GM19351 (cell line): ENCODE results near the gene ANGPT4.
"Not testable (repeated sequence)": the region's sequence is repeated elsewhere in the genome, so short reads cannot be mapped to it uniquely, and the experiment has no call there.

ENCODE experiments used
- ATAC-seq: cut with Tn5 transposase; IDR thresholded peaks from one replicate; pipeline ENCODE4 v1.9.1; 2021; ENCODE audit warnings: mild to moderate bottlenecking, moderate library complexity; ENCODE audit not compliant: unreplicated experiment

Gene ANGPT4

DNA sequence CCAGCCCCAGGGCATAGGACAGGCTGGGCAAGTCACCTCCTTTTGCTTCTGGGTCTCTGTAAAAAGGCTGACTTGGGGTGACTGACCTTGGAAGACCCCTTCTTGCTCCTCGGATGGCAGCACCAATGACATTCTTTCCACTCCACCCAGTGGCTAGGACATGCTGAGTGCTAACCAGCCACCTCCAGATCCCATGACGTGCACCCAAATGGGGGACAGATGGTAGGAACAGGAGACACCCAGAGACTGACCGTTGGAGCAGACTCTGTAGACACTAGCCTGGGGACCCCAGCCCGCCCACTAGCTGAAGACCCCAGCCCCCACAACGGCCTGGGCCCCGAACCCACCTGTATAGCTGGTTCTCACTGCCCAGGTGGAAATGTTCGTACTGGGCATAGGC lies 38.3 kb downstream of the ANGPT4 start:
- no peak for ATAC-seq

DNA sequence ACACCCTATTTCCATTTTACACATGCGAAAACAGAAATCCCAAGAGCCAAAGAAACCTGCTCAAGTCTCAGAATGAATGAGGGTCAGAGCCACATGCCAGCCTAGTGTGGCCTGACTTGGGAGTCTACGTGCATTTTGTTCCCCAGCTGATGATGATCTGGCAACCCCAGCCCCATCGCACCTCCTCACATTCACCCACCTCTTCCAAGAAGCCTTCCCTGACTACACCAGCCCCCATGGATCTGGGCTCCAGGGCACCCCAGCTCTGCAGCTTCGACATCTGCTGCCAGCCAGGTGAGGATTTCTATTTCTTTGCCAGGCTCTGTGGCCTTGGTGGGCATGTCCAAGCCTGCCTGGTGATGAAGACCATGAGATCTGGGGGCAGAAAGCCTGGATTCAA lies 41.0 kb downstream of the ANGPT4 start:
- ATAC-seq = no peak

DNA sequence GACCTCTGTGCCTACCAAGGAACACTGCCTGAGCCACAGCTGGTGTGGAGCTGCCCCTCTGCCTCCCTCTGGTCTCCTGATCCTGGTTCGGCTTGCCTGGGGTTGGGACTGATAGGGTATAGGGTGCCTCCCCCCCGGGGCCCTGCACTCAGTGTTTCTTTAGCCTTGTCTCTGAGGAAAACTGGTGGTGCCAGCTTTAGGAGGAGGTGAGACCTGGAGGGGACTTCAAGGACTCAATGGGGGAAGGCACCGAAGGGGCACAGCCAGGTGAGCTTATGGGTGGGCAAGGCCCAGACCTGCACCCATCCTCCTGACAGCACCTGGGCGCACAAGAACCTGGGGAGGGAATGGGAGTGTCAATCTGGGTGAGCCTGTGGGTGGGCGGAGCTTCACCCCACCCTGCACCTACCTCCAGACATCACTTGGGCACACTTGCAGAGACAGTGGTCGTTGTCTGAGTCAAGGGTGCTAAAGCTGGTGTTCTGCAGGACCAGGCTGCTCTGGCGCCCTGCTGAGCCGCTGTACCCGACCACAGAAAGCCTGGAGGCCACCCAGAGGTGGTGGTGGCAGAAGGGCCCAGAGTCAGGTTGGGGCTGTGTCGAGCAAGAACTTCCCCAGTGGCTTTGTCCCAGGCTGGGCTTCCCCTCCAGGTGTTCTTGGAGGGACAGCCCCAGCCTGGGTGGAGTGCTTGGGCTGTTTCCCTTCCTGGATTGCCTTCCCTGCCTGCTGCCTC lies 42.1 kb downstream of the ANGPT4 start:
- no peak for ATAC-seq

DNA sequence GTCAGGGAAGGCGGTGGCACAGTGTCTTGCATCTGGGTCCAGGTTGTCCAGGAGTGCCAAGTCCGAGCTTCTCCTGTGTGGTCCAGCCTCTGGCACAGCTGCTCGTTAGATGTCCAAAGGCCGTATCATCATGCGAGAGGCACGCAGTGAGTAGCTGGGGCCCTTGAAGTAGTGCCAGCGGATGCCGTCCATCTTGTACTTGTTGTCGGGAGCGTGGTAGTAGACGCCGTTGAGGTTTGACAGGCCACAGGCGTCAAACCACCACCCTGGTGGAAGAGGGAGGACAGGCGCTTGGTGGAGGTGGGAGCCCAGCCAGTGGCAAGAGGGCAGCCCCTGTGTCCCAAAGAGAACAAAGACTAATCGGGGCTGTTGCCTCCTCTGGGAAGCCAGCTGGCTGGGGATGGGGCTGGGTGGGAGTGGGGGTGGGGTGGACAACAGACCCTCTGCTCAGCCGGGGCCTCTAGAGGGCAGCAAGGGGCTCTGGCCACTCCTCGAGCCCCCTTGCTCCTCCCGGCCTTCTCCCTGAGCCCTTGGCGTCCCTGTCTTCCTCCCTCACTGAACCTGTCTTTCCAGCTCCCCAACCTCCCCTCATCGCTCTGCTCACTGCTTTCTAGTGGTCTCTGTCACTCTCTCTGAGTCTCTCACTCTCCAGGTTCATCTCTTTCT lies 43.1 kb downstream of the ANGPT4 start:
- ATAC-seq = no peak

DNA sequence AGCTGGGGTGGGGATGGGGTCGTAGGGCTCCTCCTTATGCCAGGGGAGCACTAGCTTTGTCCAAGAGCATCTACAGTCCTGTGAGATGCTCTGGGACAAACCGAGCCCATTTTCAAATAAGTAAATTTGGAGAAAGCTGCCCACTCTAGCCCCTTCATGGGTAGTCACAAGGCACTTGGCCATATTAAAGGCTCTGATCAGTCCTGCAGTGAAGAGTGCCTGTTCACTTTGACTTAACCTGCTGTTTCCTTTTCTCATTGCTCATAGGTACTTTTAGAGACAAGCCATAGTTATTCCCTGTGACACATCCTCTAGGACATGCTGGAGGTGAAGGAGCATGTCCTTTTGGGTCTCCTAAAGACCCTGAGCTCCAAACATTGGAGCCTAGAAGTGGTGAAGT lies 44.2 kb downstream of the ANGPT4 start:
- ATAC-seq = no peak

DNA sequence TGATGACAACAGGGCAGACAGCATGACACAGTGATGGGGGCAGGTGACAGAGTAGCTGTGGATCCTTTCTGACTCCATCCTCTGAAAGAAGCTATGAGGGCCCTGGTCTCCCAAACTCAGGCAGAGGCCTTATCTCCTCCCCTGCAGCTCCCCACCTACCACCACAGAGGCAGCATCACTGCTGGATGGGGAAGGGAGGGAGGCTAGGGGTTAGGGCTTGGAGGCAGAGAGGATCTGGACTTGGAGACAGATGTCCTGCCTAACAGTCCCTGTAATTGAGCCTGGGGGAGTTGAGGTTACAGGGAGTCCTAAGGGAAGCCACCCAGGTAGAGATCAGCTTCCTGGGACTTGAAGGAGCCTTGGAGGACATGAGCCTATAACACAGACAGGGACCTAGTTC lies 44.7 kb downstream of the ANGPT4 start:
- no peak for ATAC-seq

DNA sequence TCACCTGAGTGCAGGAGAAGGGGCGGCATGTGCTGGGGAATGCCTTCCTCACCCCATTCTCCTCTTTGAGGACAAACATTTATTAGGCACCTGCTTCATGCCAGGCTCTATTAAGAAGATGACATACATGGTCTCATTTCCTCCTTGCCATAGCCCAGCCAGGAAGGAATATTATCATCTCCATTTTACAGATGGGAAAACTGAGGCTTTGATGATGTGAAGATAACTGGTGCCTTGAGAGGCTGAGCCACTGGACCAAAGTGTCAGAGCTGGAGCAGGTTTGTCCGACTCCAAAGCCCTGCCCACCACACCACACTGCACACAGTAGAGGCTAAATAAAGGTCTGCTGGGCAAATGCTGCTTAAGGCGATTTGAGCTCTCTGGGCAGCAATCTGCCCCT lies 45.4 kb downstream of the ANGPT4 start:
- no peak for ATAC-seq

DNA sequence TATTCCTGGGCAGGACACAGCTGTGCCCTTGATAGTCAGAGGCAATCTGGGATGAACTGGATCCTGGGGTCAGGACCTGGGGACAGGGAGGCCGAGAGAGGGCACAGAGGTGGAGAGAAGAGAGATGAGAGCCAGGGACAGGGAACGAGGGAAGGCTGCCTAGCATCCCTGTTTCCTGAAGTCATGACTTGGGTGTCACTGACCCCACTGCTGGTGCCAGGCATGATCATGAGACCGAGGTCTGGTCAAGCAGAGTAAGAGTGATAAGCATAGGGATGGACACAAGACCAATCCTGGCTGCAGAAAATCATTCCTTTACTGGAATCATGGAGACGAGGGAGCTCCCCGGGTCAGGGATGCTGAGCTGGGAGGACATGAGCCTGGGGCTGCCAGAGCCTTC lies 46.5 kb downstream of the ANGPT4 start:
- ATAC-seq = no peak

DNA sequence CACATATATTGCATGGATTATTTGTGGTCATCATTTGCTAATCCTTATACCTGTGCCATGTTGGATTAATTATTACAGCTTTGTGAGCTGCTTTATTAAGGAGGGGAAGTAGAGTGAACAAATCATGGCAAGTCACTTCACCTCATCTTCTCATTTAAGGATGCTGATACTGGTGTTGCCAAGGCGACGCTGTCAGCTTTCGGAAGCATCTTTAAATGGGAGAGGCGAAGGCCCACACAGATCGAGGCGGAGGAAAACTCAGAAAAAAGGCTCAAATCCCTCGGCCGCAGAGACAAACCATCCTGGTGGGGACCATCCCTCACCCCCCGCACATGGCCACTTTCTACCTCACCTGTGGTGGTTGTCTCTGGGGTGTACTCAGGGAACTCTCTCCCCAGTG lies 47.9 kb downstream of the ANGPT4 start:
- ATAC-seq = no peak

DNA sequence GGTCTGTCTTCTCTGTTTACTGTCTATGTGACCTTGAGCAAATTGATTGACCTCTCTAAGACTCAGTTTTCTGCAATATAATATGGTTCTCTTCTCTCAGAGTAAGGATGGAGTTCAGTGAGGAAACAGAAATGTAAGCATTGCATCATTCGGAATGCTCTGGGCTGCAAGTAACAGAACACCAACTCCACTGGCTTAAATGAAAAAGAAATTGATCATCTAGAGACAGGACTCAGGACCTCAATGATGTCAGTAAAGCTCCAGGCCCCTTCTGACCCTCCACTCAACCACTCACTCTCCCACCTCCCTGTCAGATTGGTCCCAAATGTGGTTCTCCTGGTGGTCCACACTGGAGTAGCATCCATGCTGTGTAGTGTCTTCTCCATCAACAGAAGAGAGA lies 50.7 kb downstream of the ANGPT4 start:
- ATAC-seq = no peak

DNA sequence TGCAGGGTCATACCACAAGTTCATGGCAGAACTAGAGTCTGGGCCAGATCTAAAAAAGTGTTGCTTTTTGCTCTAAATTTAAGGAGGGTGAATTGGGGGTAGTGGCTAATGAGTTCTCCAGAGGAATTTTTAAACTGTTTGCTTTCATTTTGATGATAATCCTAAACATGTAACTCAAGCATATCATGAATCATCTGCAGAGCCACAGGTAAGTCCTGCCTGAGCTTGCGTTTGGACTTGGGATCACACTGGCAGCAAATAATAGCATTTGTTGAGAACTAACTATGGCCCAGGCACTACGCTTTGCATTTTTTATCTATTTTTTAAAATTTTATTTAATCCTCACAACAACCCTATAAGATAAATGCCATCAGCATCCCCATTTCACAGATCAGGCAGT lies 55.2 kb downstream of the ANGPT4 start:
- no peak for ATAC-seq

DNA sequence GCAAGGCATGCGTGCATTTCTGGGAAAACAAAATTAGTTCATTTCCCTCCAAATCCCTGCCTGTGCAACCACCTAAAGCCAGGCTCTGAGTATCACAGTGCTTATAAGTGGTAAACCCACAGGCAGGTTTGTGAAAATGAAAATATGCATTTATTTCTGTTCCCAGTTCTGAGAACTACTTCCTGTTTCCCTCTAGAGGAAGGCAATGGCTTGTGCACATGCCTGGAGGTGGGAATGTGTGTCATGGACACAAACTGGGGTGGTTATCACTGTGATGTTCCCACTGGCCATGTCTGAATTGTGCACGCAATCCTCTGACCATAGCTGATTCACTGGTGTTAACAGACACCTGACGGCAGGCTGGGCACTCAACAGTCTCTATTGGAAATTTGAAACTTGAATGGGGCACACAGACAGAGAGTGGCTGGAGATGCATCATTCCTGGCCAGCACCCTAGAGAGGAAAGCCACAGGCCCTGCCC lies 56.3 kb downstream of the ANGPT4 start:
- no peak for ATAC-seq

DNA sequence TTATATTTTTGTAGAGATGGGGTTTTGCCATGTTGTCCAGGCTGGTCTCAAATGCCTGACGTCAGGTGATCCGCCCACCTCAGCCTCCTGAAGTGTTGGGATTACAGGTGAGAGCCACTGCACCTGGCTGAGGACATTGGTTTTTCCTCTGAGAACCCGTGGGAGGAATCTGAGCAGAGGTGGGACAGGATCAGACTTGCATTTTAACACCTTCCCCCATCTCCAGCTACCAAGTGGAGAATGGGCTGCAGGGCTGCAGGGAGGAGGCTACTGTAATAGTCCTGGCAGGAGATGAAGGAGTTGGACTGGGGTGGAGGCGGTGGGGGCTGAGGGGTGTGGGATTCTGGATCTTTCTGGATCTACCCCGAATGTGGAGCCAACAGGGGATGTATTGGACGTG lies 58.1 kb downstream of the ANGPT4 start:
- ATAC-seq = no peak

DNA sequence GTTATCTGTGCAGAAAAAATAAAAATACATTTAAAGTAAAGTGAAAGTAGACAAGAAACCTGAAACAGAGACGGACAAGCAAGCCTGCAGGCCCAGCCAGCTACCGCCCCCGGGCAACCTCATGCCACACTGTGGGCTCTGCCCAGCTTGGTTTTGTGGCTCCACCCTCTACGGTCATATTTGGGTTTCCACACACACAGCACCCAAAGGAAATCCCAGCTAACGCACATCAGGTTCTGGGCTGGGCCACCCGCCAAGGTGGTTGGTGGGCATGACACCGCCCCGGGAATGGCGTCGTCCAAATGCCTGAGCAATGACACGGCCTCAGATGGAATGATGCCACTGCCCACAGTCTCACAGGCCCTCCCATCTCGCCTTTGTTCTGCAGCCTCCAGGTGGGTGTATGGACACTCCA lies 59.8 kb downstream of the ANGPT4 start:
- ATAC-seq = no peak

DNA sequence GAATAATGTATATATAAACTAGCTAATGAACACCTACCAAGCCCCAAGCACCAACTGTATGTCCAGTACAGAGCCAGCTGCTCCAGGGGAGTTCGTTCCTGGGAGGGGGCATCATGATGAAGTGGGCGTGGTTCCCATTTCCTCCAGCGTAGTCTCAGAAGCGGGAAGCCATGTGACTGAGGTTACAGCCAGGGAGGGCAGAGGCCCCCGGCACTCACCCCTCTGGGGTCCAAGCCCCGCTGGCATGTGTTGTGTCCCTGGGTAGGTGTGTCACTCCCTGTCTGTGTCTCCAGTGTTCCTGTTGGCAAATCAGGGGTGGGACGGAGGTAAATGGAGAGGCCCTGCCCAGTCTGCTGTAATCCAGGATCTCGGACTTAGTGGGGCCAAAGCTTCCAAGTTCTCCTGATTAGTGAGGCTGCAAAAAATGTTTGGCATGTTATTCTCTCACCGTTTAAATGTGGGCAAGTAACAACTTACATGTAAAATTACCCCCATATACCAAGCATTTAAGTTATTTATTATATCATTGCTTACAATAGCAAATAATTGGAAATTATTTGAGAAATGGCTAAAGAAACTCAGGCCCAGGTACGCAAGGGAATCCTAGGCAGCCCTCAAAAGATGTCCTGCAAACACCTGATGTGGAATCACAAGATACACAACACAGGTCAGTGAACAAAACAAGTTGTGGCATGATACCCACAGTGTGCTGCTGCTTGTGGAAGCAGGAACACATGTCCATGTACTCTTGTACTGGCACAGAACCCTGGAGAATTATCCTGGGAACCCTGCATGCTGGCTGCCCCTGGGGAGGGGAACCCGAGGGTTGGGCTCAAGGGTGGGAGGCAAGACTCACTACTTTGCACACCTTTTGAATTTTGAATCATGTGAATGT lies 60.4 kb downstream of the ANGPT4 start:
- no peak for ATAC-seq

DNA sequence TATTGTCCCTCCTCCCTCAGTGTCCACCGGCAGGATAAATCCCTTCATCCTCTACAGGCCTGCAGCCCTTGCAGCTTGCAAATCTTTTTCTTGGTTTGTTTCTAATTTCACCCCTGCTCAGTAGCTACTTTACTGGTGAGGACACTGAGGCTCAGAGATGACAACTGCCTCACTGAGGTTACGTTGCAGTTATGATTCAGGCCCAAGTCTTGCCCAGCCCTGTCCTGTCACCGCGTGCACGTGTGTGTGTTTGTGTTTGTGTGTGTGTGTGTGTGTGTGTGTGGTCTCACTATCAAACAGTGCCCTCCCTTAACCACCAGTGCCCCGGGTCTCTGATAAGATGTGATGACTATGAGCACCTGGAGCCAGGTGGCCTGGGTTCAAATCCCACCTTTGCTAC lies 61.5 kb downstream of the ANGPT4 start:
- no peak for ATAC-seq

DNA sequence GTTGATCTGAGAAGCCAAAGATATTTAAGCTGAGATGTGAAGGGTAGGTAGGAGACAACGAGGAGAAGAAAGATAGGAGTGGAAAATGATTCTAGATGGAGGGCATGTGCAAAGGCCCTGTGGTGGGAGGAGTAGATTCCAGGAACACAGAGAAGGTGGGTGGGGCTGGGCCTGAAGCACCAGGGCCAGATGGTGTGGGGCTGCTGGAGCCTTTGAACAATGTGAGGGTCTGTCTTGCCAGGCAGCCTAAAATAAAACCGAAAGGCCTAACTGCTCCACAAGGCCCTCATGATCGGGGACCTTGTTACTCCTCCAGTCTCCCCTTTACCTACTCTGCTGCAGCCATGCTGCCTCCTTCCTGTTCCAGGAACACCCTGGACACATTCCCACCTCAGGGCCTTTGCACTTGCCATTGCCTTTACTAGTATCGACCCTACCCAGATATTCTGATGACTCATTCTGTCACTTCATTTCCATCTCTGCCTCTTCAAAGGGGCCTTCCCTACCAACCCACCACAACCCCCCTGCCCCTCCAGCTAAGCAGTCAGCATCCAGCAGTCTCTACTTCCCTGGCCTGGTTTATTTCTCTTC lies 62.6 kb downstream of the ANGPT4 start:
- ATAC-seq = no peak

DNA sequence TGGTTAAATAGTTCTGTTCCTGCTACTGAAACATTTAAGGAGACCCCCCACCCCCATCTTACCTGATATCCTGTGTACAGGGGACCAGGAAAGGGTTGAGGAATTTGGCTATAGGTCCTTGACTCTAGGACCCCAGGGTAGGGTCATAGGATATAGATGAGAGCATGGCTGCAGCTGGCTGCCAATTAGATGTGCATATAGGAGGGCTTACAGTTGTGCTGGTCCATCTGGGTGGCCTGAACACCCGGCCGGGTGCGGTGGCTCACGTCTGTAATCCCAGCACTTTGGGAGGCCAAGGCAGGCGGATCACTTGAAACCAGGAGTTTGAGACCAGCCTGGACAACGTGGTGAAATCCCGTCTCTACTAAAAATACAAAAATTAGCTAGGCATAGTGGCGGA lies 67.4 kb downstream of the ANGPT4 start:
- not testable (repeated sequence) for ATAC-seq

DNA sequence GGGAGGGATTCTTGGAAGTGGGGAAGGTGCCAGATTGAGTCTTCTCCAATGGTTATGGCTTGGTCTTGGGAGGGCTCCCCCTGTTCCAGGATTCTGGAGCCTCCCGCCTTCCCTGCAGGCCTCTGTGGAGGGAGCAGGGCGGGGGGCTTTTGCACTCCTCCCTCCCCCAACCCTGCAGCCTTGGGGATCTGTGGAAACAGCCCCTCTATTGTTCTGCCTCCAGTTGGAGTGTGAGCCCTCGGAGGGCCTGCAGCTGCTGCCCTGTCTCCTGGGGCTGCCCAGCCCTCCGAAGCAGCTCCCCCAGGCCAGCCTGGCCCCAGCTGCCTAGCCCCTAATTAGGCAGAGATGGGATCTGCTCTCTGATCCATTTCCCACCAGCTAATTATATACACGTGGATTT lies 67.9 kb downstream of the ANGPT4 start:
- ATAC-seq = no peak

DNA sequence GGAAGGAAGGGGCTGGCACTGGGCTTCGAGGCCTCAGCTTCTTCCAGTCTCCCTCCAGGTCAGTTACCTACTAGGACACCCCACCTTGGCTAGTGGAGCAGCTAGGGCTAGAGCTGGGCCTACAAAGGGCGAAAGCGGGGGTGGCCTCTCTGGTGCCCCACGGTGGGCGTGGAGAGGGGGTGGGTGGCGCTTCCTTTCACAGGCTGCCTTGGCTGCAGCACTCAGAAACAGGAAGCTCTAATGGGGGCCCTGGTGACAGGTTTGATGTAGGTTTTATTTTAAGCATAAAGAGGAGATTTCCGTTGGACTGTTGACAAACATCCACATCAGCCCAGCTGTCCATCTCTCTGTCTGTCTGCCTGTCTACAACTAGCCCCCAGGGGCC lies 69.2 kb downstream of the ANGPT4 start:
- ATAC-seq = peak; percentile 55
